ENCODE results near the gene C3orf70.

DNA sequence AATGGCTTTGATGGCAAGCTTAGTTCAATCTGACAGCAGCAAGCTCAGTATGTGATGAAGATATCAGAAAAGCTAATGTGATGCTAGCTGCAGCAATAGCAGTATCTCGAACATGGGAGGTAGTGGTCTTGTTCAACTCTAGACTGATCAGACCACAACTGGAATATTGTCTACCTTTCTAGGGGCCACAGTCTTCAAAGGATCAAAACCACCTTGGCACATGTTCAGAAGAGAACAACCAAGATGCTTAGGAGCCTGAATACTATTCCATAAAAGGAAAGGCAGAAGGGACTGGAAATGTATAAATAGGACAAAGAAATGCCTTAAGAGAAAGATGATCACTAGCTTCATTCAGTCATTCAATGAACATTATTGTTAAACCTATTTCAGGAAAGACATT, 2.3 kb downstream of the C3orf70 start:
- no peak for TF ChIP-seq POLR2A (IDR thresholded peaks at IDR 0.05)
- TF ChIP-seq, protein P1, sequence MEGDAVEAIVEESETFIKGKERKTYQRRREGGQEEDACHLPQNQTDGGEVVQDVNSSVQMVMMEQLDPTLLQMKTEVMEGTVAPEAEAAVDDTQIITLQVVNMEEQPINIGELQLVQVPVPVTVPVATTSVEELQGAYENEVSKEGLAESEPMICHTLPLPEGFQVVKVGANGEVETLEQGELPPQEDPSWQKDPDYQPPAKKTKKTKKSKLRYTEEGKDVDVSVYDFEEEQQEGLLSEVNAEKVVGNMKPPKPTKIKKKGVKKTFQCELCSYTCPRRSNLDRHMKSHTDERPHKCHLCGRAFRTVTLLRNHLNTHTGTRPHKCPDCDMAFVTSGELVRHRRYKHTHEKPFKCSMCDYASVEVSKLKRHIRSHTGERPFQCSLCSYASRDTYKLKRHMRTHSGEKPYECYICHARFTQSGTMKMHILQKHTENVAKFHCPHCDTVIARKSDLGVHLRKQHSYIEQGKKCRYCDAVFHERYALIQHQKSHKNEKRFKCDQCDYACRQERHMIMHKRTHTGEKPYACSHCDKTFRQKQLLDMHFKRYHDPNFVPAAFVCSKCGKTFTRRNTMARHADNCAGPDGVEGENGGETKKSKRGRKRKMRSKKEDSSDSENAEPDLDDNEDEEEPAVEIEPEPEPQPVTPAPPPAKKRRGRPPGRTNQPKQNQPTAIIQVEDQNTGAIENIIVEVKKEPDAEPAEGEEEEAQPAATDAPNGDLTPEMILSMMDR (IDR thresholded peaks at IDR 0.05) = no peak

All from right lobe of liver (tissue), 4 donors.